Measurements from ENCODE around the gene PELI2.

PELI2 gene

DNA sequence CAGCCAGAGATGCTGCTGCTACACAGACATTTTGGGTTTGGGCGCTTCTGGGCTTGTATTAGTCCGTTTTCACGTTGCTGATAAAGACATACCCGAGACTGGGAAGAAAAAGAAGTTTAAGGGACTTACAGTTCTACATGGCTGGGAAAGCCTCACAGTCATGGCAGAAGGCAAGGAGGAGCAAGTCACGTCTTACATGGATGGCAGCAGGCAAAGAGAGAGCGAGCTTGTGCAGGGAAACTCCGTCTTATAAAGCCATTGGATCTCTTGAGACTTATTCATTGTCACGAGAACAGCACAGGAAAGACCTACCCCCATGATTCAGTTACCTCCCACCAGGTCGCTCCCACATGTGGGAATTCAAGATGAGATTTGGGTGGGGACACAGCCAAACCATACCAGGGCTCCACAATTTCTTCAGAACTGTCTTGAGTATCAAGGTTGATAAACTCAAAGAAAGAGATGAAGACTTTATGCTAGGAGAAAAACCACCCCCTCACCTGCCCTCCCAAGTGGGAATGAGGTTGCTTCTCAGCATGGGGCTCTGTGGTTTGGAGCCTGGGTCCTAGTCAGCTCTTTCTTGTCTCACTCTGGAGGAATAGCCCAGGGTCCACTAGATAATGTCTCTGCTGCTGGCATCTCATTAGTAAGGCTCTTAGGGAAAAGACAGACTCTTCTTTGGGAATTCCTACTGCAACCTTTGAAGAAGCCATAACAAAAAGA, 200.3 kb downstream of the PELI2 start:
- no peak for DNase-seq

DNA sequence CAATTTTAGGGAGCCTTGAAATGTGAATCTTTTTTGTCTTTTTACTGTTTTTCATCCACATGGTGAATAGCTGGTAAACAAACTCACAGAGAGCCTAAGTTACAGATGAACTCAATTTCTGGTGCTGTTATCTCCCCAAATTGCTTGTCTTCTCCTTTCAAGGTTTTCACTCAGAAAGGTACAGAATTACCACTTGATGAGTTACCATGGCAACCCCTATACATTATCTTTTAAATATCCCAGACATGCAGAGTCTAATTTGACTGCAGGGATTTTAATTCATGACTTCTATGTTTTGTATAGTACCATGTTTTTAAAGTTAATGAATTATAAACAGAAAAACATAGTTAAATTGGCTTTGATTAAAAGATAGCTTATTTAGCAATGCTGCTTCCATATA, 203.7 kb downstream of the PELI2 start:
- DNase-seq, result peak; percentile 19

DNA sequence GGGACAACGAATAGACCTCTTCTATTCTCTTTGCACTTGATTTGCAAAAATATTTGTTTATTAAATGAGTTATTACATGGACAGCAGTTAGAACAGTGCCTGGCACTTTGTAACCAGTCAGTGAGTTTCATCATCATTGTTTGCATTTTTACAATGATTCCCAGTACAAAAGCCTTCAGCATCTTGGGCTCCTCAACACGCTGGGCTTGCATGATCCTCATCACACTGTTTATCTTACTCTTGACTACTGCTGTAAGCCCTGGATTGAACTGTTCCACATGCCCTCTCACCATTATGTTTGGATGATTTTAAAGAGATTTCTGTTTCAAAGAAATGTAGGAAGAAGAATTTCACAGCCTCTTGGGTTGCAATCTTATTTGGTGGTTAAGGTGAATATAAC, 204.3 kb downstream of the PELI2 start:
- DNase-seq, result peak; percentile 60

DNA sequence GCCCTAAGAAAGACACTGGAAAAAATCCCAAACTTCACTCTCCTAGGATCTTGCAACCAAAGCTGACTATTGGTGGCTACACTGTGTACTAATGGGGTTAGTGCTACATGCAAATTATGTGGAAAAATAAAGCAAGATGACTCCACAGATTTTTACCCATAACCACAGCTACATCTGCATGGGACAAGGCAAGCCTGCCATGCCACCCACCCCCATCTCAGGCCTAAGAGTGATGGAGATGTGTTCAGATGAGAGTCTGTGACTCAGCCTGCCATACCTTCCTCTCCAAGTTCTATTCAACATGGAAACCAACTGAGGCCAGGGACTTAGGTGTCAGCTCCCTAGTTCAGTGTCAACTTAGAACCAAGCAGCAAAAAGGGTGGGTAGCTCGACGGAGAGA, 206.2 kb downstream of the PELI2 start:
- no peak for DNase-seq

DNA sequence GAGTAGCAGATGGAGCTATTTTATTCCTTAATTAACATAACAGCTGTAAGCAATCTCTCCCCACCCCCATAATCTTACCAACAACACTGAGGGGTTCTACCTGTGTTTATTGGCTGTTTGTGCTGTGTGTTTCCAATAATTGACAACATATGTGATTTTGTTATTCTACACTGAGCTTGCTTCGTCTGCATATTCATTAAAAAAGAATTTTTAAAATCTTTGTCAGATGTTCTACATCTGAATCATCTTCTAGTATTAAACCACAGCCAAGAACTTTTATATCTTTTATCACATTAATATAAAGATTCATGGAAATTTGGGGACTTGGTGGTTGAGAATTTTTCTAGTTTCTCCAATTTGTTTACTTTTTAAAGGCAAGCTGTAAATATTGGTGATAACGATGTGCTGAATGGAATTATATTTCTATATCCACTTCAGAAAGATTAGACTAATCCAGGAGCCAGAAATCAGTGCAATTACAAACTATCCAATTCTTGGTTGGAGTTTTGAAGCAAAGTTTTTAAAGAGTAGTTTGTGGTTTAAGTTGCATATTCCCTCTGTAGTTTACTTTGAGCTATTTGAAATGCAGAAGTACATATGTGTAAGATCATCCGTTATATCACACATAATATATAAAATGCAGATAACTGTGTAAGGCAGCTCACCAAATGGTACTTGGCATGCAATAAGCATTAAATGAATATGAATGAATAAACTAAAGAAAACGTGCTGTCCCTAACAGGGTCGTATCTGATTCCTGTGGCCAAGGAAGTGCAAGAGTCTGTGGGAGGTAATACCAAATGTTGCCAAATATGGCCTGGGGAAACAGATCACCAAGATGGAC, 206.9 kb downstream of the PELI2 start:
- DNase-seq, result no peak

DNA sequence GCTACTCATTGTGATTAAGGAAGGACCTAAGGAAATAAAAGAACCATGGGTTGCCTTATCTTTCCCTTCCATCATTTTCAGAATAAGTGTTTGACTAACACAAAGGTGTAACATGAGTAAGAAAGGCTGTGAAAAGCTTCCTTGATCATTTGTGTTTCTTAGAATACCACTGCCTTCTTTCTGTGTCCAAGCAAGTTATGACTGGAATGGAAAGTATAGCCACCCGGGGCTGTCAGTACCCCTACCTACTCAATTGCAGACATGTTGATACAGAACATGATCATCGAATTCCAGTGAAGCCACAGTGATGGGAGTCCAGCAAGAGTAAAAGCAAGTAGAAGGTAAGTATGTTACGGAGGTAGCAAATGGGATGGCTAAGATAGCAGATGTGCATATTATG, 209.8 kb downstream of the PELI2 start:
- no peak for DNase-seq

DNA sequence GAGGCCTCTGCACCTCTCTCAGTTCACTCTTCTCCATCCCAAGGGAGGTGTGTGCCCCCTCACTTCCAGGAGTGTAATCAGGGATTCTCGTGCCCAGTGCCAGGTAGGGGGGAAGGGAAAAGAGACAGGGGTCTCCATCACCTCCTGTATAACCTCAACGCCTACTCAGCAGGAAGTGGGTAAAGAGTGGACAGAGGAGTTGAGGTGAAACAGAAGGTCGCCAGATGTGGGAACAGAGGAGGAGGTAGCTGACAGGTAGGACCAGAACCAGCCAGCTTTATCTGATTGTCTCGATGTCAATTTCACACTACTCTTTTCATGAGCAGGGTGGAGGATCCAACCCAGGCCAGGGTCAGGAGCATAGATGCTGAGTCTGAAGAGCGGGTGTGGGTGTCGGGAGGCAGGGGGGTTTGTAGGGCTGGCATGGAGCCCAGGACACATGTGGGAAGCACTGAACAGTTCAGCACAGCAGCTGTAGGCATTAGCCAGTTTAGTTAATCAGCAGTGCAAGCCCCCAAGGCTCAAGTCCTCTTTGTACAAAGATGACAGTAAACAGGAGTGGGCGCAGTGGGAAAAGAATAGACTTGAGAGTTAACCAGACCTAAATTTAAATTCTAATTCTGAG, 213.5 kb downstream of the PELI2 start:
- DNase-seq, result no peak

DNA sequence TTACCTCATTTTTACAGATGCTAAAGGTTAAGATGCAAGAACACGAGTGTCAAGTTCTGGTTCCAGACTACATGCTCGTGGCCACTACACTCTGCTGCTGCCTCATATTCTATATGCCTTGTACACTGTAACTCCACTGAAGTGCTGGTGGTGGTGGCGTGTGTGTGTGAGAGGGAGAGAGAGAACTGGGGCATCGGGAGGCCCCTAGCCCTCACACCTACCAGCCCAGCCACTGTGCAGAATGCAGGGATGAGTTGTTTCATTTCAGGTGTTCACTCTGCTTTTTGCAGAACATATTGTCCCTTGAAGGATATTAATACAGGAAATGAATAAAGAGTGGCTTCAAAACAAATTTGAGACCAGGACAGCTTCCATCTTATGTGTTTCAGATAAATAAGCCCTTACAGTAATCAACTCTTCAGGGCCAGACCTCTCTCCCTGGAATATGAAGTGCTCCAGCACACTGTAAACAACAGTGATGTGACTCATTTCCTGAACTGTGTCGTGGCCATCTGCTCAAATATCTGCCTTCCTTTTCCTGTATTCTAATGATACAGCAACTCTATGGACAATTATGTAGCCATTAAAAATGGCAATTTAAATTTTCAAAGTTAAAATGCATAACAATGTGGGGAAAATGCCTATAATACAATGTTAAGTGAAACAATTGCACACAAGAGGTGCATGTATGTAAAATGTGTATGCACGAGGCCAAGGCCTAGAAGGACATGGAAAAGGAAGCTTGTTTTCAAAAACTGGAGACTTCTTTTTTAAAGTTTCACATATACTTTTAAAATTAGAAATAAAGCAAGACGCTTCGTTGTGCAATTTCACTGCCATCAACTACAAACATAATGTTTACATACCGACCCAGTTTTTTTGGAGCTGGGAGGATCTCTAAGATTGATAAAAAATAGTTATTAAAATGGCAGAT, 215.4 kb downstream of the PELI2 start:
- DNase-seq, result peak; percentile 98

DNA sequence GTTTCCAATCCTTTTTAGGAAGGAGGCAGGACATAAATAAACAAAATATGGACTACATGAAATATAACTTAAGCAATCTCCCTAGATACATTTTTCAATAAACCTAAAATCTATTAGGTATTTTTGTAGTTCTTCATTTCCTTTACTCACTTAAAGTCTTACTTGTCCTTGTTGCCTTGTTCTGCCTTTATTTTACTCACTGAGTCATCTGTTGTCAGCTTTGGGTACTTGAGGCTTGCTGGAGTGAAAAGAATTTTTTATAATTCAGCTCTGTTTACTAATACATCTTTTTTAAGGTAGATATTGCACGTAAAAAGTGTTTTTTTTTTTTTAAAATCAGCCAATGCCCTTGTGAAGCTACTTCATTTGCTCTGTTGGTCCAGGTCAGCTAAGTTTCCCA, 216.2 kb downstream of the PELI2 start:
- DNase-seq, result peak; percentile 68

DNA sequence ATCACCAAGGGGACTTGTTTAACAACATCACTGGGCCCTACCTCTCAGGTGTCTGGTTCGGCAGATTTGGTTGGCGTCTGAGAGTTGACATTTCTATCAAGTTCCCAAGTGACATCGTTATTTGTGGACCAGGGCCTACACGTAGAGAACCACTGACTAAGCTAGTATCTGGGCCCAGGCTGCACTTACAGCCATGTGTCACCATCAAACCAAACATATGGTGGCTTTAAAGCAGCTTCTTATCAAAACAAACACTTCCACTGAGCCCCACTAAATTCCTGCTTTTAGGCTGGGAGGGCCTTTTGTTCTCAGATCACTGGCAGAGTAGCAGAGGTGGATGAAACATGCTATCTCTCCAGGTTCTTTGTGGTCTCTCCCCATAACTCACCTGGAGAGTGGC, 220.5 kb downstream of the PELI2 start:
- DNase-seq, result peak; percentile 68

DNA sequence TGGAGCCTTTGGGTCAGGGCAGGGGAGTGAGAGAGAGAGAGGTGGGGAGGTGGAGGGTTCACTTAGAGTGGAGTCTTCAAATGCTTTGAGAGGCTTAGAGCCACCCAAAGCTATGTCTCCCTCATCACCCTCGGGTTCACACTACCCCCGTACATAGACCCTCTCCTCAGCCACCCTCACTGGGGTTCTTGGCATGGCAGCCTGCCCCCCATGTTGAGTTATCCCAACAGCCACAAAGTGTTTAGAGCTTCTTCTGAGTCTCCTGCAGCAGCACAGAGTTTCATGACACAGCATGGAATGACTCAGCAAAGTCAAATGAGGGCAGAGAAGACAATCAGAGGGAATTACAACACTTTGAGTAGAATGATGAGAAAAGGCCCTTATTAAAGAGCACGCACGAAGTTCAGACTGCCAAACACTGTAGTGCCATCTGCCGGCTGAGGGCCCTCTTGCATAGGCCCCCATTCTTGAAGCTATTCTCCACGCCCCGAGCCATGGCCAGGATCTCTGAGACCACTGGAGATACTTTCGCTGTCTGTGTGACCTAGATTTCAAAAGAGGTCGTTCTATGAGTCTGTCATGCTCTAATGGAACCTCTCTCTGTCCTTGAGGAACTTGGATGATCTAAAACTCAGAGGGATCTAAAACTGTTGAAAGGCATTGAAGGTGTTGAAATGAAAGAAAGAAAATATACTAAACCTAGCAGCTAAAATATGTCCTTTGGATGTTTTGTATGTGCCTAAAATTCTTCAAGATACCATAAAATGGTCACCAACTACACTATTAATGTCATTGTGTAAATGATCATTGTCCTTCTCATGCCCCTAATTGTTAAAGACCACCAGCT, 221.9 kb downstream of the PELI2 start:
- peak; percentile 95 for DNase-seq

DNA sequence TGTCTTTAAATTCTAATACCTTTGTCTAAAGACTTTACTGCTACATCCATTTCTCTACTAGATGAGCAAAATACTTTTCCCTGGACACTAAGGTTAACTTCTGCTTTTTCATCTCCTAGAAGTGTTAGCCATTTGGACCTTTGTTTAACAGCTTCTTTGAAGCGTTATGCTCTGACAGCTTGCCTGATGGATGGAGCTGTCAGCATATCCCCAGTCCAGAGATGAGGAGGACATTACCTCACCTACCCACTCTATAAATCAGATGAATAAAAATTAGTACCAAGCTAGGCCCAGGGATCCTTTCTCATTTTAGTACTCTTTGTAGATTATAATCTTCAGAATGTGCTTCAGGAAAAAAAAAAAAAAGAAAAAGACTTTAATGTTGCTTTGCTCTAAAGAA, 222.7 kb downstream of the PELI2 start:
- DNase-seq, result no peak

DNA sequence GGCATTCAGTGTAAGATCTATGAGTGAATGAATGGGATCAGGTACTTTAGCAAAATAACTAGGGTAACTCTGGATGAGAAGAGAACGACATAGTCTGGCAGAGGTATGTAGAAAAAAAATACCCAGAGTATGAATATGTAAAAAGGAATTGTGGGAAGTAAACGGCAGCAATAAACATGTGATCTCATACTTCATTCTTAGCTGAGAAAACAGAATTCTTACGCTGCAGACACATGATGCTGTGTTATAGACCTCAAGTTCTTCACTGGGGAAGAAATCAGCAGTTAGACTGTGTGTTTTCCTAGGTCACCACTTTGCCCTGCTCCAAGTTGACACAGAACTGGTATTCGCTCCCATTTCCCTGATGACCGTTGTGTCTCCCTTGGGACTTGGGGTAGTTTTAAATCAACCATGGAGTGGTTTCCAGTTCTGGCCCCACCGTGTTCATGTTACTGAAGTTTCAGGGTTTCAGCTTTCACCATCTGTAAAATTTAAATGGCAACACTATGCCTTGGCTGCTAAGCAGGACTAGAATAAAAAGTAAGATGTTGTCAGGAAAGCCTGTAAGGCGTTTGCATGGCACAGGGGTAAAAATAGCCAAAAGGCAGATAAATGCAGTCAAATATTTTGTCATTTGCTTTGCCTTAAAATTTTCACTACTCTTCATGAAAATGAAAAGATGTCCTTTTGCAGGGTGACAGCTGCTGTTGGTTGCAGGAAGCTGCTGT, 223.7 kb downstream of the PELI2 start:
- no peak for DNase-seq

DNA sequence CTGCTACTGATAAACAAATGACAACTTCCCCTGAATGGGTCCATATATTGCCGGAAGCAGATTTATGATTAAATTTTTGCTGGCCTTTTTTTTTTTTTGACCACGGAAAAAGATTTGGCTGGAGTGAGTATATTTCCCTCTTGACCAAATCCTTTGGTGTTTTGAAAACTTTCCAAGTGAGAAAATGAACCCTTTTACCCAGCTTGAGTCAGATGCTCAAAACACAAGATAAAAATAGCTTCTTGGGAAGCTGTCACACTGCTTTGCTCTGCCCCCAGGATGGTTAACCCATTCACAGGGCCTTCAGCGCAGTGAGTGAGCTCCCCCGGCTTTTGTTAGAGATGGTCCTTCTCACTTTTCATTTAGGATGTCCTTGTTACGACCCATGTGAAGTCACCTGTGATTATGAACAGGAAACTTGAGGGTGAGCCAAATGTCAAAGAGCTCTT, 224.3 kb downstream of the PELI2 start:
- no peak for DNase-seq

DNA sequence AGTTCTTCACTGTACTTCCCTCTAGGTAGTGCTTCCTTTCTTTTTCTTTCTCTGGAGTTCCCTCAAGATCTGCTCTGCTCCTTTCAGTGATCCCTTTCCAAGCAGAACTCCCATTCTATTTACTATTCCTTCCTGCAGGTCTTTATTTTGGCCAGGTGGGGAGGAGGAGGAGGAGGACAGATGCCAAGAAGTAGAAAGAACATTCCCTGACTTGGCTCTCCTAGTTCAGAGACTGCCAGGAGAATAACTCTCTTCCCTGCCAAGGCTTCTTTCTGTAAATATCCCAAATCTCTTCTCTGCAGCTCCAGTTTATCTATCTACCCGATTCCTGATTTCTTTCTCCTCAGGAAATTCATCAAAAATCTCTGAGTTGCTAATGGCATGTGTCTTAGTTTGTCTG, 231.7 kb downstream of the PELI2 start:
- DNase-seq, result no peak

Measured in DMS53 (cell line).